Choroid plexus epithelial cell (primary cell): Measurements from ENCODE around the gene COL5A1.
A peak's percentile ranks its signal among the peaks of the same experiment; 100 is the strongest.

Experiments used
- DNase-seq: peaks from one replicate; pipeline ENCODE4 v3.0.0-alpha.2; 2010; ENCODE audit warnings: low read depth
- H3K4me3 ChIP-seq: 2 replicates; pipeline ENCODE4 v1.5.1; 2011; ENCODE audit warnings: low read depth, mild to moderate bottlenecking, control low read depth, low read length, moderate library complexity
- CTCF ChIP-seq: conservative IDR thresholded peaks from 2 replicates; pipeline ENCODE4 v1.5.1; 2011; ENCODE audit warnings: low read depth, mild to moderate bottlenecking, control low read depth, inconsistent platforms, low read length, moderate library complexity

The COL5A1 gene

GRCh38 chr9:134733480-134734232, 92.1 kb downstream of the COL5A1 start:
- TF ChIP-seq CTCF: no peak
- no peak for DNase-seq
- H3K4me3 ChIP-seq: no peak overlapping the region

DNA sequence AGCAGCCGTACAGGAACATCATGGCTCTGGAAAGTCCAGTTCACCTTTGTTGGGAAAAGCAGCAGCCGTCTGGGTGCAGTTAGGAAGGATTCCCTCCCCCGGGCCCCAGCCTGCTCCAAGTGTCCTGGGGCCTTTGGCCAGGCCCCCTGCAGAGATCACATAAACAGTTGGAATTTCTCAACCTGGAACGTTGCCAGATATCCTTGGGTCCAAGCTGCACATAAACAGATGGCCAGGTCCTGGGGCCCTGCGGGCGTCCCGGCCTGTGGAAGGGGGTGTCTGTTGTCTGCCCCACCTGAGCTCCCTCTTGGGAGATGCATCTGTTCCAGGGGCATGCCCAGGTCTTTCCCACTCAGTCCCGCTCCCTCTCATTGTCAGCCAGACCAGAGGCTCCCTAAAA, 92.7 kb downstream of the COL5A1 start:
- peak; percentile 65 for DNase-seq
- no peak overlapping the region for H3K4me3 ChIP-seq
- TF ChIP-seq CTCF: no peak

DNA sequence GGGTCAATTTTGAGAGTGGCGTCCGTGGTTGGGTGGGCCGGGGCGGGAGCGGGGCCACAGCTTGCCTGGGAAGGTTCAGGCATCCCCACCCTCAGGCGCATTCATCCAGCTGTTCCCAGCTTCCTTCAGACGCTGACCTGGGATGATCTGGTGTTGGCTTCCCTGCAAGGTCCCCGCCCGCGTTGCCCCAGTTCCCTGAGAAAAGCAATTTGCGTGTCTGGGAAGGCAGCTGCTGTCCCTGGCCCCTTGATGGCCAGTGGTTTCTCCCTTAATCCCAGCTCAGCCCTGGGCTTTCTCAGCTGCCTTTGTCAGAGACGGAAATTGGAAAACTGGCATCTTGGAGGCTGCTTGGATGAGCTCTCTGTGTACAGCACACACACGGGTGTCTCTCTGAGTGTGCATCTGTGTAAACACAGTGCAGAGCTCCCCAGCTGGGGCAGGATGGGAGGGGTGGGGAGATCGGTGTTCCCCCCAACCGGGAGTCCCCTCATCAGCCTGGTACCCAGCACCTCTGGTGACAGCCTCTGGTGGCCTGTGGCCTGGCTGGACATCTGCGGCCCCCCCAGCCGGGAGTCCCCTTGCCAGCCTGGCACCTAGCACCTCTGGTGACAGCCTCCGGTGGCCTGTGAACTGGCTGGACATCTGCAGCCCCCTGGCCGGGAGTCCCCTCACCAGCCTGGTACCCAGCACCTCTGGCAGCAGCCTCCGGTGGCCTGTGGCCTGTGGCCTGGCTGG, 94.0 kb downstream of the COL5A1 start:
- no peak for DNase-seq
- H3K4me3 ChIP-seq: no peak overlapping the region
- no peak for TF ChIP-seq CTCF

- H3K4me3 ChIP-seq: no peak overlapping the region
- no peak for TF ChIP-seq CTCF
- no peak for DNase-seq
These were observed 95.3 kb downstream of the COL5A1 start for GRCh38 chr9:134736791-134737497.

DNA sequence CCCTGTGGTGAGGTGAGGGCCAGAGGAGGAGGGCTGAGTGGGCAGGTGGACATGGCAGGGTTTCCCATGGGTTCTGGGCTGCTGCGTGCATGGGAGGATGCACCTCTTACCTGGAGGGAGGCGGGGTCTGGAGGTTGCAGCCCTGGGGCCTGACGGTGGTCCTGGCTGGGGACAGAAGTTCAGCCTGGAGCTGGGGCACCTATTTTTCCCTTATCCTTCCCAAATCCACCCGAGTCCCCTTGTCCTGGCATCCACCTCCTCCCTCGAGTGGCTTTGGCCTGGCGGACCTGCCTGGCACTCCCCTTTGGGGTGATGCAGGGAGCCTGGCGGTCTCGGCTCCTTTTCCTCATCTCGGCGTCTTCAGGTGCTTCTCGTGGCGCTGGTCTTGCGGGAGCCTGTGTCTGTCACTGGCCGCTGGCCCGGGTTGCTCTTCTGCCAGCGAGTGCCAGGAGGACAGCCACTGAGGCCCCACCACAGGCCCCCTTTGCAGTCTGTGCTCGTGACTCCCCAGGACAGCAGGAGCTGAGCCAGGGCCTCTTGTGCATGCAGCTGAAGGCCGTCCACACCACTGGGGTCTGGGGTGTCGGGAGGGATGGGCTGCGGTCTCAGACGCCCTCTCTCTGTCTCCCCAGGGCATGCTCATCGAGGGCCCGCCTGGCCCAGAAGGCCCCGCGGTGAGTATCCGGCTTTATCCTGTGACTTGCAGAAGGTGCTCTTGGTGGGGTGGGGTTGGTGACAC, 96.4 kb downstream of the COL5A1 start:
- no peak for DNase-seq
- H3K4me3 ChIP-seq: no peak overlapping the region
- TF ChIP-seq CTCF: no peak

DNA sequence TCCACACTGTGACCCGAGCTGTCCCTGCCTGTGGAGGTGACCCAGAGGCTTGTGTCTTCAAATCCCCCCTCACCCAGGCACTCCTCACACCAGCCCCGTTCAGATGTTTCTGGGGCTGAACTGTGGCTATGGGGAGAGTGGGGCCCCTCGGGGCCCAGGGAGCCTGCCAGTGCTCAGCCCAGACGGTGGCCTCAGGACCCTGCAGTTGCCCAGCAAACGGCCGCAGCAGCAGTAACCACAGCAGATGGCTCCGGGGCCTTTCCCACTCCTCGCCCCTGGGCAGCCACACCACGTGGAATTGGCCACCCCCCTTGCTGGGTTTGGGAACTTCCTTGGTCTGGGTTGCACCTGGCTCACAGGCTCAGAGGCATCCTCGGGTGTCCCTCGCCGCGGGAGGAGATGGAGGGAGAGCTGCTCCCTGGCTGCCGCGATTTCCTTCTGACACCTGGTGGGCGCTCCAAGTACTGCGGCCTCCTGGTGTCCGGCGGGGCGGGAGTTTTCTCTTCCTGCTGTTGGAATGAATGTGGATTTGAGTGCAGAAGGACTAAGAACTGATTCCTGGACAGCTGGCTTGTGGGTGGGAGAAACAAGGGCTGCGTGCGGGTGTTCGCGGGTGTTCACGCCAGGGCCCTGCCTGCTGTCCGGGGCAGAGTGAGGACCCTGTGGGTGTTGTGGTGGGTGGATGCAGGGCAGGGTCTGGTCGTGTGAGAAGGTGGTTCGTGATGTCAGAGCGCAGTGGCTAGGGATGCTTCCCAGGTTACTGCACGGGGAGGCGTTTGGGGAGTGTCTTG, 97.5 kb downstream of the COL5A1 start:
- TF ChIP-seq CTCF: peak; percentile 89
- DNase-seq: peak; percentile 71

More for the DNA sequence above, 97.5 kb downstream of the COL5A1 start:
- no peak overlapping the region for H3K4me3 ChIP-seq
